ENCODE data around the gene SLC9A8. TPM values are rescaled to one million over a fixed set of nuclear protein-coding genes. Genes with fewer than 3 reads are reported as not detected.

SLC9A8 gene
- total and polyA plus RNA-seq, 2 experiments from 2014 or later: 4.2 to 5.0 TPM

DNA sequence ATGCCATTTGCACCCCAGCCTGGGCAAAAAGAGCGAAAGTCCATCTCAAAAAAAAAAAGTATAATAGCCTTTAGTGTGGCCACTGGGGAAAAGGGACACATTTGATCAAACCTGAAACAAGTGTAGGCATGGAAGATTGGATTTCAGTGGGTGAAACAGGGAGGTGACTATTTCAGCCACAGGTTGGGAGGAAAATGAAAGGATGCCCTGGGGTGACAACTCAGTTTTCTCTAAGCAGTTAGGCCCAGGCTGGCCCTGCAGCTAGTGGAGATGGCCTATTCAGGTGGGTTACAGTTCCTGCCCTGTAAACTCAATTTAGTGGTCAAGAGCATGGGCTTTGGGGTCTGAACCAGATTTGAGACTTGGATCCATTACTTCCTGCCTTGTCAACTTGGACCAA is 66.3 kb downstream of the SLC9A8 start:
- peaks cover 17% of the 10 kb centered on the region; the same call in 1 of the 2 replicates for H3F3A ChIP-seq (ENCODE audit: insufficient read depth)
- H3K9ac ChIP-seq: no peak overlapping the region
- no peak for TF ChIP-seq EZH2phosphoT487 (IDR thresholded peaks at IDR 0.05; ENCODE audit: insufficient read depth, low read depth)
- no peak for TF ChIP-seq EZH2 (IDR thresholded peaks at IDR 0.05; ENCODE audit: insufficient read depth, poor library complexity, severe bottlenecking)
- H3K4me3 ChIP-seq: no peak overlapping the region
- H3K4me1 ChIP-seq (ENCODE audit: insufficient read depth): peaks cover 13% of the 10 kb centered on the region
- no peaks in the 10 kb centered on the region for H4K20me1 ChIP-seq (ENCODE audit: insufficient read depth)
- no peak overlapping the region for H3K27ac ChIP-seq
- H2AFZ ChIP-seq: no peak overlapping the region
- WGBS, 2 experiments (ENCODE audit: low coverage in 1 of 2, low lambda C conversion rate in 2 of 2, missing lambda C conversion rate in 2 of 2): 96 to 100% methylated on average over 1 of the region's 1 CpG
- no peak for DNase-seq
- H3K9me3 ChIP-seq (ENCODE audit: low read depth): no peaks in the 10 kb centered on the region
- no peaks in the 10 kb centered on the region for H3K79me2 ChIP-seq (ENCODE audit: insufficient read depth)
- no peaks in the 10 kb centered on the region for H3K27me3 ChIP-seq (replicated peaks; ENCODE audit: insufficient read depth)
- H3K4me2 ChIP-seq (ENCODE audit: unreplicated experiment): no peak overlapping the region
- H3K9me2 ChIP-seq (ENCODE audit: insufficient read depth): no peaks in the 10 kb centered on the region
- in situ Hi-C loops (cut with MboI): no loop called here
- H3K36me3 ChIP-seq (ENCODE audit: low read depth): peaks cover 3% of the 10 kb centered on the region; the same call in 1 of the 2 replicates

- DNase-seq: no peak
- WGBS, 2 experiments (ENCODE audit: low coverage in 1 of 2, low lambda C conversion rate in 2 of 2, missing lambda C conversion rate in 2 of 2): 92 to 93% methylated on average over 3 of the region's 3 CpGs
- in situ Hi-C loops (cut with MboI): no loop called here
Measured at GRCh38 chr20:49880177-49880576, 67.5 kb downstream of the SLC9A8 start.

GRCh38 chr20:49880724-49881445 is 68.3 kb downstream of the SLC9A8 start:
- Histone ChIP-seq H4K20me1 (ENCODE audit: insufficient read depth) (no peaks in the 10 kb centered on the region), H3K4me3 (no peak overlapping the region), H3K79me2 (ENCODE audit: insufficient read depth) (no peaks in the 10 kb centered on the region), H3K9me2 (ENCODE audit: insufficient read depth) (no peaks in the 10 kb centered on the region), H2AFZ (no peak overlapping the region), H3K9ac (no peak overlapping the region), H3K27me3 (replicated peaks; ENCODE audit: insufficient read depth) (no peaks in the 10 kb centered on the region), H3K4me2 (ENCODE audit: unreplicated experiment) (no peak overlapping the region), H3K4me1 (ENCODE audit: insufficient read depth) (peaks cover 13% of the 10 kb centered on the region), H3K27ac (no peak overlapping the region), H3F3A (ENCODE audit: insufficient read depth) (peaks cover 17% of the 10 kb centered on the region; the same call in 1 of the 2 replicates), H3K36me3 (ENCODE audit: low read depth) (peaks cover 3% of the 10 kb centered on the region; the same call in 1 of the 2 replicates), H3K9me3 (ENCODE audit: low read depth) (no peaks in the 10 kb centered on the region)
- in situ Hi-C loops (cut with MboI): no loop called here
- WGBS, 2 experiments (ENCODE audit: low coverage in 1 of 2, low lambda C conversion rate in 2 of 2, missing lambda C conversion rate in 2 of 2): 93 to 94% methylated on average over 15 of the region's 15 CpGs
- no peak for TF ChIP-seq EZH2 (IDR thresholded peaks at IDR 0.05; ENCODE audit: insufficient read depth, poor library complexity, severe bottlenecking)
- TF ChIP-seq EZH2phosphoT487 (IDR thresholded peaks at IDR 0.05; ENCODE audit: insufficient read depth, low read depth): no peak
- DNase-seq: no peak

More at GRCh38 chr20:49880177-49880576, 67.5 kb downstream of the SLC9A8 start:
- Histone ChIP-seq H3K27me3 (replicated peaks; ENCODE audit: insufficient read depth) (no peaks in the 10 kb centered on the region), H3K9me2 (ENCODE audit: insufficient read depth) (no peaks in the 10 kb centered on the region), H3K4me3 (no peak overlapping the region), H2AFZ (no peak overlapping the region), H3F3A (ENCODE audit: insufficient read depth) (peaks cover 17% of the 10 kb centered on the region; the same call in 1 of the 2 replicates), H3K9ac (no peak overlapping the region), H3K27ac (no peak overlapping the region), H3K79me2 (ENCODE audit: insufficient read depth) (no peaks in the 10 kb centered on the region), H3K36me3 (ENCODE audit: low read depth) (peaks cover 3% of the 10 kb centered on the region; the same call in 1 of the 2 replicates), H3K4me1 (ENCODE audit: insufficient read depth) (peaks cover 13% of the 10 kb centered on the region), H3K4me2 (ENCODE audit: unreplicated experiment) (no peak overlapping the region), H4K20me1 (ENCODE audit: insufficient read depth) (no peaks in the 10 kb centered on the region), H3K9me3 (ENCODE audit: low read depth) (no peaks in the 10 kb centered on the region)
- no peak for TF ChIP-seq EZH2phosphoT487 (IDR thresholded peaks at IDR 0.05; ENCODE audit: insufficient read depth, low read depth)

- 92 to 93% methylated on average over 24 to 28 of the region's 29 CpGs for WGBS, 2 experiments (ENCODE audit: low coverage in 1 of 2, low lambda C conversion rate in 2 of 2, missing lambda C conversion rate in 2 of 2)
- no peak overlapping the region for H3K4me2 ChIP-seq (ENCODE audit: unreplicated experiment)
Measured at GRCh38 chr20:49882171-49882970, 69.7 kb downstream of the SLC9A8 start.

More at GRCh38 chr20:49882171-49882970, 69.7 kb downstream of the SLC9A8 start:
- Histone ChIP-seq H3K4me3 (no peak overlapping the region), H3K9me3 (ENCODE audit: low read depth) (no peaks in the 10 kb centered on the region), H4K20me1 (ENCODE audit: insufficient read depth) (no peaks in the 10 kb centered on the region), H3F3A (ENCODE audit: insufficient read depth) (peaks cover 9% of the 10 kb centered on the region; the same call in 1 of the 2 replicates), H2AFZ (no peak overlapping the region), H3K4me1 (ENCODE audit: insufficient read depth) (peaks cover 14% of the 10 kb centered on the region), H3K79me2 (ENCODE audit: insufficient read depth) (no peaks in the 10 kb centered on the region), H3K9ac (no peak overlapping the region), H3K27me3 (replicated peaks; ENCODE audit: insufficient read depth) (no peaks in the 10 kb centered on the region), H3K27ac (no peak overlapping the region), H3K36me3 (ENCODE audit: low read depth) (peaks cover 3% of the 10 kb centered on the region; the same call in 1 of the 2 replicates), H3K9me2 (ENCODE audit: insufficient read depth) (no peaks in the 10 kb centered on the region)
- TF ChIP-seq EZH2phosphoT487 (IDR thresholded peaks at IDR 0.05; ENCODE audit: insufficient read depth, low read depth): no peak
- no peak for TF ChIP-seq EZH2 (IDR thresholded peaks at IDR 0.05; ENCODE audit: insufficient read depth, poor library complexity, severe bottlenecking)
- in situ Hi-C loops (cut with MboI): no loop called here
- no peak for DNase-seq
